Keratinocyte (primary cell): ENCODE data around the gene DTWD2. TPM values are rescaled to one million over a fixed set of nuclear protein-coding genes. Genes with fewer than 3 reads are reported as not detected.

Experiments
- DNase-seq: peaks from one replicate; pipeline ENCODE4 v3.0.0-alpha.2; 2011; ENCODE audit warnings: low read depth, missing footprints, low spot score
- FAIRE-seq: peaks from 2 replicates; lab custom pipeline; 2011; peaks lifted over from hg19 to GRCh38; lab: Jason Lieb, UNC
- H2AFZ ChIP-seq: 2 replicates; pipeline ENCODE4 v1.6.0; 2012; ENCODE audit warnings: low read length, control low read depth, inconsistent platforms; ENCODE audit not compliant: control insufficient read depth
- H3K27ac ChIP-seq: 2 replicates; pipeline ENCODE4 v1.5.1; 2011; ENCODE audit warnings: low read length; ENCODE audit not compliant: control insufficient read depth, insufficient read depth
- H3K27me3 ChIP-seq: 3 replicates; pipeline ENCODE4 v1.6.0; 2011; ENCODE audit warnings: low read length; ENCODE audit not compliant: control insufficient read depth, insufficient read depth; ENCODE audit errors: extremely low read depth
- H3K36me3 ChIP-seq, 2 experiments: 2 replicates in 1 of 2; 3 replicates in 1 of 2; pipeline ENCODE4 v1.5.1; 2011; ENCODE audit warnings: low read length in 2 of 2, mild to moderate bottlenecking in 1 of 2; ENCODE audit not compliant: control insufficient read depth in 2 of 2, insufficient read depth in 2 of 2; ENCODE audit errors: extremely low read depth in 1 of 2
- H3K4me1 ChIP-seq: 3 replicates; pipeline ENCODE4 v1.5.1; 2011; ENCODE audit warnings: low read length; ENCODE audit not compliant: control insufficient read depth, insufficient read depth; ENCODE audit errors: extremely low read depth
- H3K4me2 ChIP-seq: 3 replicates; pipeline ENCODE4 v1.6.0; 2011; ENCODE audit warnings: low read depth, low read length; ENCODE audit not compliant: control insufficient read depth, insufficient read depth; ENCODE audit errors: extremely low read depth
- H3K4me3 ChIP-seq, 3 experiments: fragments of 200-600 bp in 1 of 3; sonication (generic) in 1 of 3; 2 replicates in 2 of 3; 3 replicates in 1 of 3; pipeline ENCODE4 v1.5.1; 2011 to 2016; ENCODE audit warnings: low read length in 3 of 3, mild to moderate bottlenecking in 3 of 3, control low read depth in 2 of 3, inconsistent platforms in 1 of 3, low read depth in 1 of 3, mixed read lengths in 1 of 3, mixed run types in 1 of 3, moderate library complexity in 1 of 3; ENCODE audit not compliant: control insufficient read depth in 2 of 3, insufficient read depth in 2 of 3; ENCODE audit errors: extremely low read depth in 1 of 3
- H3K79me2 ChIP-seq: 2 replicates; pipeline ENCODE4 v1.6.0; 2012; ENCODE audit warnings: low read length; ENCODE audit not compliant: control insufficient read depth, insufficient read depth
- H3K9ac ChIP-seq: 3 replicates; pipeline ENCODE4 v1.6.0; 2011; ENCODE audit warnings: low read length; ENCODE audit not compliant: control insufficient read depth, insufficient read depth; ENCODE audit errors: extremely low read depth
- H3K9me1 ChIP-seq: 3 replicates; pipeline ENCODE4 v1.6.0; 2011; ENCODE audit warnings: low read length; ENCODE audit not compliant: control insufficient read depth, insufficient read depth; ENCODE audit errors: extremely low read depth
- H3K9me3 ChIP-seq: 2 replicates; pipeline ENCODE4 v1.5.1; 2012; ENCODE audit warnings: low read depth, low read length; ENCODE audit not compliant: control insufficient read depth
- H4K20me1 ChIP-seq: 3 replicates; pipeline ENCODE4 v1.6.0; 2011; ENCODE audit warnings: low read length; ENCODE audit not compliant: control insufficient read depth, insufficient read depth; ENCODE audit errors: extremely low read depth
- CTCF ChIP-seq, 3 experiments: IDR thresholded peaks in 1 of 3; conservative IDR thresholded peaks in 1 of 3; optimal IDR thresholded peaks in 1 of 3; 2 replicates in 2 of 3; 3 replicates in 1 of 3; pipeline versions ENCODE3 to v1.5.1; 2011; ENCODE audit warnings: low read length in 3 of 3, mild to moderate bottlenecking in 3 of 3, moderate library complexity in 2 of 3, control low read depth in 1 of 3, inconsistent platforms in 1 of 3; ENCODE audit not compliant: insufficient read depth in 2 of 3; ENCODE audit errors: extremely low read depth in 1 of 3
- EZH2 ChIP-seq: IDR thresholded peaks from one replicate; pipeline ENCODE4 v1.6.1; 2012; ENCODE audit warnings: inconsistent platforms, mild to moderate bottlenecking, low read length, moderate library complexity
- dilution Hi-C: fragments of 300-500 bp; cut with MboI; formaldehyde crosslinking; loops from one replicate; pipeline ENCODE4 v1.7.0; 2020; ENCODE audit warnings: low sequenced_read_pairs; ENCODE audit not compliant: extremely low pct_ligation_motif_present
- polyA plus RNA-seq, 5 experiments: library from polyadenylated mRNA; depleted of rRNA in 3 of 5; stranded (reverse) in 3 of 5; stranded (forward) in 1 of 5; unstranded in 1 of 5; fragments of >200 nt; gene quantifications; 1 replicate in 1 of 5; 2 replicates in 3 of 5; 3 replicates in 1 of 5; pipeline versions ENCODE4 v1.2.1 to v1.2.3, GENCODE V29; 2011 to 2012; ENCODE audit warnings: missing spikeins in 2 of 5, low read depth in 1 of 5, low replicate concordance in 1 of 5

The DTWD2 gene
- polyA plus RNA-seq, 1 donor (not counting 4 experiments of a cell fraction or from before 2014, with no cell fraction given): 2.9 TPM

- Histone ChIP-seq H3K9me3 (no peaks in the 10 kb centered on the region), H3K9ac (no peak overlapping the region), H2AFZ (no peak overlapping the region), H3K27me3 (no peaks in the 10 kb centered on the region), H3K4me1 (no peaks in the 10 kb centered on the region), H3K4me2 (no peak overlapping the region), H3K36me3 (no peaks in the 10 kb centered on the region), H3K9me1 (no peaks in the 10 kb centered on the region), H3K27ac (no peak overlapping the region), H3K79me2 (no peaks in the 10 kb centered on the region), H4K20me1 (no peaks in the 10 kb centered on the region), H3K4me3 (no peak overlapping the region)
- FAIRE-seq (no peak), DNase-seq (no peak)
- dilution Hi-C loops: no loop called here
- TF ChIP-seq CTCF (optimal IDR thresholded peaks at IDR 0.05 in 1 of 3, IDR thresholded peaks at IDR 0.05 in 1 of 3, conservative IDR thresholded peaks at IDR 0.05 in 1 of 3; ENCODE audit: extremely low read depth in 1 of 3, insufficient read depth in 2 of 3, low read length in 3 of 3) (no peak), EZH2 (no peak)
Measured at GRCh38 chr5:118968406-118968911, 19.9 kb downstream of the DTWD2 start.

DNA sequence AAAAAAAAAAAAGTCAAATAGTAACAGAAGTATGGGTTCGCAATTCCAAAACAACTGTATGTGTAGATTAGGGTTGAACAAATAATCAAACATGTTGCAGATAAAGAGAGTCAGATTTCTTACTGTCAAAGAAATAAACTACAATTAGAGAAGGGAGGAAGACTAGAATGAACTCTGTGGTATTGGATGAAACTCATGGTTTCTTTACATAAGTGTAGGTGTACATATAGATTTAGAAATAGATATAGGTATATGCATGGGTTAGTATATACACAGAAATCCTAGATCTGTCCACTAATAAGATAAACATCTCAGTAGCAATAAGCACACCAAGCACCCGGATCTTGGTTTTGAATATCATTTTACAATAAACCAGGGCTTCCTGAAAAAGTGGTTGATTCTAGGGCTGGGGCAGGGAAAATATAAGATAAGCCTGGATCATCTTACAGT lies 21.3 kb downstream of the DTWD2 start:
- no peak overlapping the region for H3K27ac ChIP-seq
- H4K20me1 ChIP-seq: no peaks in the 10 kb centered on the region
- no peaks in the 10 kb centered on the region for H3K4me1 ChIP-seq
- H3K9ac ChIP-seq: no peak overlapping the region
- dilution Hi-C loops: no loop called here
- no peaks in the 10 kb centered on the region for H3K9me1 ChIP-seq
- no peaks in the 10 kb centered on the region for H3K9me3 ChIP-seq
- no peak overlapping the region for H3K4me3 ChIP-seq
- no peak for TF ChIP-seq CTCF (optimal IDR thresholded peaks at IDR 0.05 in 1 of 3, IDR thresholded peaks at IDR 0.05 in 1 of 3, conservative IDR thresholded peaks at IDR 0.05 in 1 of 3; ENCODE audit: extremely low read depth in 1 of 3, insufficient read depth in 2 of 3, low read length in 3 of 3)
- no peak for TF ChIP-seq EZH2
- H3K79me2 ChIP-seq: no peaks in the 10 kb centered on the region
- H2AFZ ChIP-seq: no peak overlapping the region
- no peak overlapping the region for H3K4me2 ChIP-seq
- FAIRE-seq: no peak
- DNase-seq: no peak
- H3K36me3 ChIP-seq: no peaks in the 10 kb centered on the region
- H3K27me3 ChIP-seq: no peaks in the 10 kb centered on the region
